ENCODE measurements around the gene PTPRN2.

DNA sequence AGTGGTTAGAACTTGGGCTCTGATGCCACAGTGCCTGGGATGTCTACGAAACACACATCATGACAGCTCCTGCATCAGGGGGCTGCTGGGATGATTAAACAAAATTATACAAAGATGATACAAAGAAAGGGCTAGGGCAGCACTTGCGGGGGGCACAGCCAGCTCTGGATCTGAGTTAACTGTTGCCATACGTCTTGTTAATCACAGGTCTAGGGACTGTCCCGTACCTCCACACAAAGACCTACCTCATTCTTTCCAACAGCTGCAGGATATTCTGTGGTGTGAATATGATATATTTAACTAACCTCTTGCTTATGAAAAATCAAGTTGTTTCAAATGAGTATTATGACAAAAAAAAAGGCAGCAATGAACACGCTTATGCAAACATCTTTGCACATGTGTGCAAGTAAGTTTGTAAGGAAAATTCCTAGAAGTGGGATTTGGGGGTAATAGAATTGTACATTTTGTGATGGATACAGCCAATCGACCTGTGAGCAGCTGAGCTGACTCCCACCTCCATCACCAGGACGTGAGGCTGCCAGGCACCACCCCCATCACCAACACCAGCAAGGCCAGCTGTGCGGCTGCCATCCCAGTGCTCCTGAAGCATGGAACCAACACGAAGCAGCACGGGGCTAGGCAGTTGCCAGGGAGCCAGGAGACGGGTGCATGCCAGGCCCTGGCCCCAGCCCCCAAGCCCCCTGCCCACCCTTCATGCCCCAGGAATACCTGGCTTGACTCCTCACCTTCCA is 23.5 kb downstream of the PTPRN2 start:
- TF ChIP-seq, protein P1, sequence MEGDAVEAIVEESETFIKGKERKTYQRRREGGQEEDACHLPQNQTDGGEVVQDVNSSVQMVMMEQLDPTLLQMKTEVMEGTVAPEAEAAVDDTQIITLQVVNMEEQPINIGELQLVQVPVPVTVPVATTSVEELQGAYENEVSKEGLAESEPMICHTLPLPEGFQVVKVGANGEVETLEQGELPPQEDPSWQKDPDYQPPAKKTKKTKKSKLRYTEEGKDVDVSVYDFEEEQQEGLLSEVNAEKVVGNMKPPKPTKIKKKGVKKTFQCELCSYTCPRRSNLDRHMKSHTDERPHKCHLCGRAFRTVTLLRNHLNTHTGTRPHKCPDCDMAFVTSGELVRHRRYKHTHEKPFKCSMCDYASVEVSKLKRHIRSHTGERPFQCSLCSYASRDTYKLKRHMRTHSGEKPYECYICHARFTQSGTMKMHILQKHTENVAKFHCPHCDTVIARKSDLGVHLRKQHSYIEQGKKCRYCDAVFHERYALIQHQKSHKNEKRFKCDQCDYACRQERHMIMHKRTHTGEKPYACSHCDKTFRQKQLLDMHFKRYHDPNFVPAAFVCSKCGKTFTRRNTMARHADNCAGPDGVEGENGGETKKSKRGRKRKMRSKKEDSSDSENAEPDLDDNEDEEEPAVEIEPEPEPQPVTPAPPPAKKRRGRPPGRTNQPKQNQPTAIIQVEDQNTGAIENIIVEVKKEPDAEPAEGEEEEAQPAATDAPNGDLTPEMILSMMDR (IDR thresholded peaks at IDR 0.05), result no peak
- TF ChIP-seq EP300 (IDR thresholded peaks at IDR 0.05) (no peak), POLR2A (IDR thresholded peaks at IDR 0.05) (no peak), POLR2AphosphoS5 (IDR thresholded peaks at IDR 0.05) (no peak)
